Regular cardiac myocyte (primary cell): ENCODE results near the gene FIGN. TPM values are rescaled to one million over a fixed set of nuclear protein-coding genes. Genes with fewer than 3 reads are reported as not detected.

Source experiments
- total RNA-seq: library from RNA; depleted of rRNA; stranded (reverse); fragments of >200 nt; gene quantifications from 2 replicates; pipeline ENCODE4 v1.2.3, GENCODE V29; 2014

Gene FIGN, protein sequence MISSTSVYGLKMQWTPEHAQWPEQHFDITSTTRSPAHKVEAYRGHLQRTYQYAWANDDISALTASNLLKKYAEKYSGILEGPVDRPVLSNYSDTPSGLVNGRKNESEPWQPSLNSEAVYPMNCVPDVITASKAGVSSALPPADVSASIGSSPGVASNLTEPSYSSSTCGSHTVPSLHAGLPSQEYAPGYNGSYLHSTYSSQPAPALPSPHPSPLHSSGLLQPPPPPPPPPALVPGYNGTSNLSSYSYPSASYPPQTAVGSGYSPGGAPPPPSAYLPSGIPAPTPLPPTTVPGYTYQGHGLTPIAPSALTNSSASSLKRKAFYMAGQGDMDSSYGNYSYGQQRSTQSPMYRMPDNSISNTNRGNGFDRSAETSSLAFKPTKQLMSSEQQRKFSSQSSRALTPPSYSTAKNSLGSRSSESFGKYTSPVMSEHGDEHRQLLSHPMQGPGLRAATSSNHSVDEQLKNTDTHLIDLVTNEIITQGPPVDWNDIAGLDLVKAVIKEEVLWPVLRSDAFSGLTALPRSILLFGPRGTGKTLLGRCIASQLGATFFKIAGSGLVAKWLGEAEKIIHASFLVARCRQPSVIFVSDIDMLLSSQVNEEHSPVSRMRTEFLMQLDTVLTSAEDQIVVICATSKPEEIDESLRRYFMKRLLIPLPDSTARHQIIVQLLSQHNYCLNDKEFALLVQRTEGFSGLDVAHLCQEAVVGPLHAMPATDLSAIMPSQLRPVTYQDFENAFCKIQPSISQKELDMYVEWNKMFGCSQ
- total RNA-seq: 0.96 and 1.7 TPM in 2 replicates

DNA sequence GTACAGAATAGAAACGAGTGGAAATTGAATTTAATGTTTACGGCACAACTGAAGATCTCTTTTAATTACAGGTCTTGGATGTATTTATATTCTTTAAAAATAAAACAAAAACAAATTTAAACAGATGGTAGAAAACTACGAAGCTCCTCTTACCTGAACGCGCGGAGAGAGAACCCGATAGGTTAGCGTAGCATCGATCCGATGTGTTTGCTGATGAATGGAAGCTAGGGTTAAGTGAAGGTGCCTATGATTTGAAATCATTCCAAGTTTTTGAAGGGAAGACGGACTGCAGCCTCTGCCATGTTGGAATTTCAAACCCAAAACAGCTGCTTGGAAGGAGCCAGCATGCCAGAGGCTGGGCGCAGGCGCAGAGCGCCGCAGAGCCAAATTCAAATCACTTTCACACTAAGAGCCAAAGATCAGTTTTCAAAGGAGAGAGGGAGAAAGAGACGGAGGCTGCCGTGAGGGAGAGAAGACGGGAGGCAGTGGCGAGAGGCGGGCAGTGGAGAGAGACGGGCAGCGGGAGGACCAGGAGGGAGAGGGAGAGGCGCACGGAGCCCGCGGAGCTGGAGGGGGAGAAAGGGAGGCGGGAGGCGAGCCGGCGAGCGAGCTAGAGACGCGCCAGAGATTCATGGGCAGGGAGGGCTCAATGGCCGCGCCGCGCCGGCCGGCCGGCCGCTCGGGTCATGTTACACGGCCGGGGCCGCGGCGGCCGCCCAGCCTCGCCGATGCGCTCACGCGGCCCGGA lies at the start of gene FIGN:
FIGN (minus strand) TSS at position 324 of the 748 bp plus-strand sequence. CDS start 1,081 bp downstream, outside the sequence.

